H1 (cell line): ENCODE measurements around the gene SNAP29.

ENCODE experiments used
- CTCF ChIP-seq, 3 experiments: IDR thresholded peaks; 1 replicate in 2 of 3; 2 replicates in 1 of 3; pipeline versions ENCODE4 v1.5.1 to v1.6.1; 2011; ENCODE audit warnings: low read length in 3 of 3, mild to moderate bottlenecking in 3 of 3, inconsistent platforms in 2 of 3, low read depth in 1 of 3, moderate library complexity in 1 of 3; ENCODE audit not compliant: insufficient read depth in 1 of 3; ENCODE audit errors: control extremely low read depth in 1 of 3
- MAX ChIP-seq: IDR thresholded peaks from 2 replicates; pipeline ENCODE4 v1.6.1; 2012; ENCODE audit warnings: inconsistent platforms
- NRF1 ChIP-seq: IDR thresholded peaks from 2 replicates; pipeline ENCODE4 v1.6.1; 2011; ENCODE audit warnings: mild to moderate bottlenecking, low read depth, low read length, improper control_type of control experiment
- POLR2AphosphoS5 ChIP-seq: IDR thresholded peaks from 2 replicates; pipeline ENCODE4 v1.6.1; 2011; ENCODE audit warnings: low read depth, low read length
- SP1 ChIP-seq: IDR thresholded peaks from 2 replicates; pipeline ENCODE4 v1.6.1; 2011; ENCODE audit warnings: low read depth, low read length
- TF ChIP-seq, protein P1 (sequence below): IDR thresholded peaks from 2 replicates; pipeline ENCODE4 v1.6.1; 2011; ENCODE audit warnings: low read depth, mild to moderate bottlenecking, low read length; ENCODE audit not compliant: insufficient read depth
- TF ChIP-seq, protein P2 (sequence below): IDR thresholded peaks from 2 replicates; pipeline ENCODE4 v1.6.1; 2012; ENCODE audit warnings: low read length, inconsistent platforms

- TF ChIP-seq CTCF (IDR thresholded peaks at IDR 0.05; ENCODE audit: control extremely low read depth in 1 of 3, insufficient read depth in 1 of 3, low read depth in 1 of 3, low read length in 3 of 3) (no peak), NRF1 (no peak), MAX (no peak), POLR2AphosphoS5 (no peak), SP1 (no peak)
- TF ChIP-seq, protein P1, sequence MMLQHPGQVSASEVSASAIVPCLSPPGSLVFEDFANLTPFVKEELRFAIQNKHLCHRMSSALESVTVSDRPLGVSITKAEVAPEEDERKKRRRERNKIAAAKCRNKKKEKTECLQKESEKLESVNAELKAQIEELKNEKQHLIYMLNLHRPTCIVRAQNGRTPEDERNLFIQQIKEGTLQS, result no peak
- TF ChIP-seq, protein P2, sequence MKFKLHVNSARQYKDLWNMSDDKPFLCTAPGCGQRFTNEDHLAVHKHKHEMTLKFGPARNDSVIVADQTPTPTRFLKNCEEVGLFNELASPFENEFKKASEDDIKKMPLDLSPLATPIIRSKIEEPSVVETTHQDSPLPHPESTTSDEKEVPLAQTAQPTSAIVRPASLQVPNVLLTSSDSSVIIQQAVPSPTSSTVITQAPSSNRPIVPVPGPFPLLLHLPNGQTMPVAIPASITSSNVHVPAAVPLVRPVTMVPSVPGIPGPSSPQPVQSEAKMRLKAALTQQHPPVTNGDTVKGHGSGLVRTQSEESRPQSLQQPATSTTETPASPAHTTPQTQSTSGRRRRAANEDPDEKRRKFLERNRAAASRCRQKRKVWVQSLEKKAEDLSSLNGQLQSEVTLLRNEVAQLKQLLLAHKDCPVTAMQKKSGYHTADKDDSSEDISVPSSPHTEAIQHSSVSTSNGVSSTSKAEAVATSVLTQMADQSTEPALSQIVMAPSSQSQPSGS, result no peak
Observed at GRCh38 chr22:20818471-20818870, 40.3 kb upstream of the SNAP29 start.
